Breast epithelium (tissue), 3 donors: ENCODE measurements around the gene F11R.

Experiments
- CTCF ChIP-seq, 3 donors: fragments of 450-650 bp; IDR thresholded peaks; one replicate each; pipeline ENCODE4 v1.5.1; 2016 to 2017; ENCODE audit warnings: antibody characterized with exemption in 3 of 3, mild to moderate bottlenecking in 3 of 3, moderate library complexity in 3 of 3
- POLR2A ChIP-seq: fragments of 450-650 bp; IDR thresholded peaks from one replicate; pipeline ENCODE4 v1.6.1; 2016; ENCODE audit warnings: antibody characterized with exemption, mild to moderate bottlenecking, moderate library complexity
- POLR2AphosphoS5 ChIP-seq, 3 donors: sonication (generic); formaldehyde crosslinking; IDR thresholded peaks; one replicate each; pipeline ENCODE4 v1.6.1; 2017; ENCODE audit warnings: antibody characterized with exemption in 3 of 3

GRCh38 chr1:160949881-160950280 lies 71.1 kb downstream of the F11R start:
- no peak for TF ChIP-seq POLR2AphosphoS5 (IDR thresholded peaks at IDR 0.05)
- TF ChIP-seq CTCF (IDR thresholded peaks at IDR 0.05), result no peak
- TF ChIP-seq POLR2A, result no peak
